Activated CD8-positive, alpha-beta T cell treated with anti-CD3 and anti-CD28 coated beads, Interleukin-2, amount 10 ng/mL, durations not matched to agents 7 days and 5 days (primary cell): ENCODE measurements around the gene POLE2. TPM values are rescaled to one million over a fixed set of nuclear protein-coding genes. Genes with fewer than 3 reads are reported as not detected.
A peak's percentile ranks its signal among the peaks of the same experiment; 100 is the strongest.
"Not testable (repeated sequence)": the region's sequence is repeated elsewhere in the genome, so short reads cannot be mapped to it uniquely, and the experiment has no call there.

Experiments used
- ATAC-seq: fragments of 150-1000 bp; cut with Tn5 transposase; one replicate; pipeline ENCODE4 v1.10.0; 2021; ENCODE audit warnings: moderate library complexity
- CTCF ChIA-PET: fragments of 350-600 bp; sonication (Branson Sonifier 250); formaldehyde crosslinking; loops from one replicate; lab custom pipeline; 2021; ENCODE audit warnings: antibody characterized with exemption; lab: Charles Lee
- POLR2A ChIA-PET: fragments of 350-600 bp; sonication (Branson Sonifier 250); formaldehyde crosslinking; loops from one replicate; lab custom pipeline; 2021; ENCODE audit warnings: antibody characterized with exemption; lab: Charles Lee
- DNase-seq: peaks from one replicate; pipeline ENCODE4 v3.0.0-alpha.2; 2020
- H3K27ac Mint-ChIP-seq: one replicate; pipeline ENCODE4 v1.8.0; 2021; ENCODE audit warnings: mild to moderate bottlenecking, mixed read lengths
- H3K27me3 Mint-ChIP-seq: one replicate; pipeline ENCODE4 v1.8.0; 2021; ENCODE audit warnings: low read depth, mixed read lengths
- H3K36me3 Mint-ChIP-seq: one replicate; pipeline ENCODE4 v1.8.0; 2021; ENCODE audit warnings: low read depth, mixed read lengths
- H3K4me1 Mint-ChIP-seq: one replicate; pipeline ENCODE4 v1.8.0; 2021; ENCODE audit warnings: low read depth, mixed read lengths
- H3K4me3 Mint-ChIP-seq: one replicate; pipeline ENCODE4 v1.8.0; 2021; ENCODE audit warnings: mild to moderate bottlenecking, mixed read lengths
- H3K9me3 Mint-ChIP-seq: one replicate; pipeline ENCODE4 v1.8.0; 2022; ENCODE audit warnings: mixed read lengths; ENCODE audit not compliant: insufficient read depth
- total RNA-seq, 2 experiments: library from RNA; stranded (reverse); gene quantifications; one replicate each; pipeline ENCODE4 v1.2.3, GENCODE V29; 2021

POLE2 gene, protein sequence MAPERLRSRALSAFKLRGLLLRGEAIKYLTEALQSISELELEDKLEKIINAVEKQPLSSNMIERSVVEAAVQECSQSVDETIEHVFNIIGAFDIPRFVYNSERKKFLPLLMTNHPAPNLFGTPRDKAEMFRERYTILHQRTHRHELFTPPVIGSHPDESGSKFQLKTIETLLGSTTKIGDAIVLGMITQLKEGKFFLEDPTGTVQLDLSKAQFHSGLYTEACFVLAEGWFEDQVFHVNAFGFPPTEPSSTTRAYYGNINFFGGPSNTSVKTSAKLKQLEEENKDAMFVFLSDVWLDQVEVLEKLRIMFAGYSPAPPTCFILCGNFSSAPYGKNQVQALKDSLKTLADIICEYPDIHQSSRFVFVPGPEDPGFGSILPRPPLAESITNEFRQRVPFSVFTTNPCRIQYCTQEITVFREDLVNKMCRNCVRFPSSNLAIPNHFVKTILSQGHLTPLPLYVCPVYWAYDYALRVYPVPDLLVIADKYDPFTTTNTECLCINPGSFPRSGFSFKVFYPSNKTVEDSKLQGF
- 10 to 100 TPM; 39.3 to 41.3 TPM for total RNA-seq

GRCh38 chr14:49687942-49688700 is at the start of gene POLE2:
TSS of gene POLE2 (minus strand) at chr14:49688214. CDS start at chr14:49688203, 11 bp downstream.
- peak; percentile 84 for DNase-seq
- peak; percentile 91 for ATAC-seq
- Mint-ChIP-seq H3K9me3 (no peaks in the 10 kb centered on the region), H3K27me3 (no peaks in the 10 kb centered on the region), H3K36me3 (peaks cover 7% of the 10 kb centered on the region), H3K27ac (peak within 1 kb of the TSS; percentile 90), H3K4me3 (peak within 1 kb of the TSS; percentile 92), H3K4me1 (peaks cover 45% of the 10 kb centered on the region)
- ChIA-PET CTCF (interaction anchor here (0.6 to 2.0 kb wide), 6 partner anchors 54 to 311 kb away, joined by 3 to 11 read pairs (median 4); partner anchors contain the start of genes KLHDC2, LRR1 and NEMF), POLR2A (interaction anchor here (0.8 to 2.8 kb wide), 5 partner anchors 8 to 159 kb away, joined by 3 to 16 read pairs (median 5); partner anchors contain the start of genes DNAAF2 and KLHDC2)

DNA sequence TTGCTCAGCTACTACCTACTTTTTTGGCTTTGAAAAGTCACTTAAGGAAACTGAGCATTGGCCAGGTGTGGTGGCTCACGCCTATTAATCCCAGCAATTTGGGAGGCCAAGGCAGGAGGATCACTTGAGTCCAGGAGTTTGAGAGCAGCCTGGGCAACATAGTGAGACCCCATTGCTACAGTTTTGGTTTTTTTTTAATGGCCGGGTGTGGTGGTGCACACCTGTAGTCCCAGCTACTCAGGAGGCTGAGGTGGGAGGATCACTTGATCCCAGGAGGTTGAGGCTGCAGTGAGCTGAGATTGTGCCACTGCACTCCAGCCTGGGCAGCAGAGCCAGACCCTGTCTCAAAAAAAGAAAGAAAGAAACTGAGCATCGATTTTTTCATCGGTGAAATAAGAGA is 47.7 kb upstream of the POLE2 start:
- CTCF ChIA-PET, H3K27ac Mint-ChIP-seq, DNase-seq, H3K36me3 Mint-ChIP-seq, H3K27me3 Mint-ChIP-seq, H3K9me3 Mint-ChIP-seq, ATAC-seq, H3K4me3 Mint-ChIP-seq, H3K4me1 Mint-ChIP-seq: not testable (repeated sequence)
- POLR2A ChIA-PET: interaction anchor here (0.7 kb wide), 1 partner anchor 39 kb away, joined by 3 read pairs; no protein-coding TSS in a partner anchor

- H3K36me3 Mint-ChIP-seq: no peaks in the 10 kb centered on the region
- H3K4me1 Mint-ChIP-seq: no peaks in the 10 kb centered on the region
- no peak for ATAC-seq
- no peak overlapping the region for H3K27ac Mint-ChIP-seq
- no peak for DNase-seq
- H3K27me3 Mint-ChIP-seq: no peaks in the 10 kb centered on the region
- H3K9me3 Mint-ChIP-seq: no peaks in the 10 kb centered on the region
- ChIA-PET POLR2A (interaction anchor here (0.5 kb wide), 1 partner anchor 1102 kb away, joined by 3 read pairs; no protein-coding TSS in a partner anchor), CTCF (no interaction called here)
- H3K4me3 Mint-ChIP-seq: no peak overlapping the region
These were observed 45.8 kb upstream of the POLE2 start for GRCh38 chr14:49733836-49734235.

GRCh38 chr14:49732896-49733295 is 44.9 kb upstream of the POLE2 start:
- POLR2A ChIA-PET: no interaction called here
- Mint-ChIP-seq H3K4me3 (no peak overlapping the region), H3K27me3 (no peaks in the 10 kb centered on the region), H3K36me3 (no peaks in the 10 kb centered on the region), H3K27ac (no peak overlapping the region), H3K9me3 (no peaks in the 10 kb centered on the region), H3K4me1 (no peaks in the 10 kb centered on the region)
- CTCF ChIA-PET: no interaction called here
- ATAC-seq: no peak
- no peak for DNase-seq

DNA sequence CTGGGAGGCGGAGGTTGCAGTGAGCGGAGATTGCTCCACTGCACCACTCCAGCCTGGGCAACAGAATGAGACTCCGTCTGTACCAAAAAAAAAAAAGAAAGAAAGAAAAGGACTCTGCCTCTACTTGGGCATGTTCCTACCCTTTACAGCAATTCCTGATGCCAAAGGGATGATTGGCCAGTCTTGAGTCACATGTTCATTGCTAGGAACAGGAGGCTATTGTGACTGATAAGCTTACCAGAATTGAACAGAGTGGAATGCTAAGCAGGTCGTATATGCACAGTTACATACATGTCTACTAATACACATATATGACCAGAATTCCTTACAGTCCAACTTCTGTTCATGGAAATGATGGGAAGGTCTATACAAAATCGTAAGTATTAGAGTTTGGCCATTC is 39.2 kb upstream of the POLE2 start:
- H3K9me3 Mint-ChIP-seq: no peaks in the 10 kb centered on the region
- CTCF ChIA-PET: no interaction called here

DNA sequence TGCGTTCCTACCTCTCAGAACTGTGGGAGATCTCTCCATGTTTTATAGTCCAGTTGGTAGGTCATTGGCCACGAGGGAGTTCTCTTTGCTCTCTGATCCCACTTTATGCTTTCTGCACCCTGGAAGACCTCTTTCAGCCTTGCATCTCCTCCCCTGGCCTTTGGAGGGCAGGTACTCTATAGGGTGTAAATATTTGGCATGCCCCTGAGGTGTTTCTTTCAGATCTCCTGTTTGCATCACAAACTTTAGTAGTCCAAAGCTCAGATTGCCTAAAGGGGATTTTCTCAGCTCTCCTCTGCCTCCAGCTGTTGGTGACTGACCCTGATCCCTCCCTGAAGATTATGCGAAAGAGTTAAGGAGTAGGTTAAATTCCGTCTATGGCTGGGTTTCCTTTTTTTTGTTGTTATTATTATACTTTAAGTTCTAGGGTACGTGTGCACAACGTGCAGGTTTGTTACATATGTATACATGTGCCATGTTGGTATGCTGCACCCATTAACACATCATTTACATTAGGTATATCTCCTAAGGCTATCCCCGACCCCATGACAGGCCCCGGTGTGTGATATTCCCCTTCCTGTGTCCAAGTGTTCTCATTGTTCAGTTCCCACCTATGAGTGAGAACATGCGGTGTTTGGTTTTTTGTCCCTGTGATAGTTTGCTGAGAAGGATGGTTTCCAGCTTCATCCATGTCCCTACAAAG is 33.9 kb upstream of the POLE2 start:
- Mint-ChIP-seq H3K9me3 (peaks cover 13% of the 10 kb centered on the region), H3K36me3 (peaks cover 14% of the 10 kb centered on the region)
- CTCF ChIA-PET, POLR2A ChIA-PET, ATAC-seq, H3K4me3 Mint-ChIP-seq, H3K27ac Mint-ChIP-seq, H3K27me3 Mint-ChIP-seq, DNase-seq, H3K4me1 Mint-ChIP-seq: not testable (repeated sequence)

More for the DNA sequence above, 39.2 kb upstream of the POLE2 start:
- Mint-ChIP-seq H3K36me3 (peaks cover 3% of the 10 kb centered on the region), H3K27me3 (no peaks in the 10 kb centered on the region), H3K27ac (no peak overlapping the region), H3K4me1 (no peaks in the 10 kb centered on the region), H3K4me3 (no peak overlapping the region)
- POLR2A ChIA-PET: no interaction called here
- no peak for ATAC-seq
- no peak for DNase-seq

GRCh38 chr14:49720744-49721143 is 32.7 kb upstream of the POLE2 start:
- DNase-seq: no peak
- no peak overlapping the region for H3K4me3 Mint-ChIP-seq
- H3K9me3 Mint-ChIP-seq: peaks cover 13% of the 10 kb centered on the region
- H3K27ac Mint-ChIP-seq: no peak overlapping the region
- no peaks in the 10 kb centered on the region for H3K27me3 Mint-ChIP-seq
- POLR2A ChIA-PET: no interaction called here
- H3K4me1 Mint-ChIP-seq: no peaks in the 10 kb centered on the region
- H3K36me3 Mint-ChIP-seq: peaks cover 14% of the 10 kb centered on the region
- CTCF ChIA-PET: no interaction called here
- ATAC-seq: no peak

GRCh38 chr14:49710993-49711392 is 23.0 kb upstream of the POLE2 start:
- H3K9me3 Mint-ChIP-seq, H3K27me3 Mint-ChIP-seq, ATAC-seq, H3K4me3 Mint-ChIP-seq, POLR2A ChIA-PET, DNase-seq, H3K4me1 Mint-ChIP-seq, H3K27ac Mint-ChIP-seq, CTCF ChIA-PET, H3K36me3 Mint-ChIP-seq: not testable (repeated sequence)

DNA sequence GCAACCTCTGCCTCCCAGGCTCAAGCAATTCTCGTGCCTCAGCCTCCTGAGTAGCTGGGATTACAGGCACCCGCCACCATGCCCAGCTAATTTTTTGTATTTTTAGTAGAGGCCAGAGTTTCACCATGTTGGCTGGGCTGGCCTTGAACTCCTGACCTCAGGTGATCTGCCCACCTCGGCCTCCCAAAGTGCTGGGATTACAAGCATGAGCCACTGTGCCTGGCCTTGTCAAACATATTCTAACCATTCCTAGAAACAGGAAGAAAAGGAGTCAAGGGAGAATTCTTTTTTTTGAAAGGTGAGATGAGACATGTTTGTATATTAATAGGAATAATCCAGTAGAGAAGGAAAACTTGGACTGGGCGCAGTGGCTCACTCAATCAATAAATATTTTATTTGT is 16.5 kb upstream of the POLE2 start:
- H3K9me3 Mint-ChIP-seq, H3K27me3 Mint-ChIP-seq, H3K4me1 Mint-ChIP-seq, ATAC-seq, DNase-seq, H3K36me3 Mint-ChIP-seq, H3K27ac Mint-ChIP-seq, H3K4me3 Mint-ChIP-seq, CTCF ChIA-PET, POLR2A ChIA-PET: not testable (repeated sequence)

DNA sequence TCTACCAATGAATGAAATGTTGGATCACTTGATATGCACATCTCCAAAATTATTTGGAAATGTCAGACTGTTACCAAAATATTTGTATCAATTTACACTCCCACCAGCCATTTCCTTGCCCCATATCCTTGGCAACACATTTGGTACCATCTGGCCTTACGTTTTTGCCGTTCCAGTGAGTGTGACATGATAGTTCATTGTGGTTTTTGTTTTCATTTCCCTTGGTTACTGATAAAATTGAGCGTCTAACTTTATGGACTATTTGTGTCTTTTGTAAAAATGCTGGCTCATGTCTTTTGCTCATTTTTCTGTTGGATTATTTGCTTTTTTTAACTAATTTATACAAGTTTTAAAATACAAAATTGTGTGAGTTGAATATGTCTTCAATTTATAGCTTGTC is 16.0 kb upstream of the POLE2 start:
- Mint-ChIP-seq H3K27ac (no peak overlapping the region), H3K36me3 (peaks cover 3% of the 10 kb centered on the region)
- POLR2A ChIA-PET: no interaction called here

DNA sequence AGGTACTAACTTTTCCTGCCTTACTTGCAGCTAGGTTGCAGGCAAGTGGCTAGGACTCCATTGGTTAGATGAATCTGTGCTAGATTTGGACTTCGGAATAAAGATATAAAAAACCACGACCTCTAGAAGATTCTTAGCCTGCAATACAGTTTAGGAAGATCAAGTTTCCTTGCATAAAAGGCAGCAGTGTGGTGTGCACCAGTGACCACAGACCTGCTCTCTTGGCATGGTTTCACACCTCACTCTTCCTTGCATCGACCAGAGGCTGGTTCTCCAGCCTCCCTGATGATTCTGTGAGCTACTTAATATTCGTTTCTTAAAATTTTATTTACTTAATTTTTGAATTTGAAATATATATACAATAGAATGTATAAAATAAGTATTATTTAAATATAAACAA is 14.7 kb upstream of the POLE2 start:
- POLR2A ChIA-PET: no interaction called here

More for the DNA sequence above, 16.0 kb upstream of the POLE2 start:
- no peaks in the 10 kb centered on the region for H3K27me3 Mint-ChIP-seq
- peaks cover 9% of the 10 kb centered on the region for H3K4me1 Mint-ChIP-seq
- DNase-seq (no peak), ATAC-seq (no peak)
- CTCF ChIA-PET: no interaction called here
- no peaks in the 10 kb centered on the region for H3K9me3 Mint-ChIP-seq
- no peak overlapping the region for H3K4me3 Mint-ChIP-seq

More for the DNA sequence above, 14.7 kb upstream of the POLE2 start:
- Mint-ChIP-seq H3K9me3 (no peaks in the 10 kb centered on the region), H3K27ac (no peak overlapping the region), H3K4me3 (no peak overlapping the region), H3K27me3 (no peaks in the 10 kb centered on the region), H3K36me3 (peaks cover 3% of the 10 kb centered on the region), H3K4me1 (peaks cover 9% of the 10 kb centered on the region)
- CTCF ChIA-PET: interaction anchor here (1.0 kb wide), 1 partner anchor 27 kb away, joined by 3 read pairs; no protein-coding TSS in a partner anchor
- no peak for ATAC-seq
- no peak for DNase-seq
